ENCODE data around the gene PDZD2.
"Not testable (repeated sequence)": the region's sequence is repeated elsewhere in the genome, so short reads cannot be mapped to it uniquely, and the experiment has no call there.

The PDZD2 gene

GRCh38 chr5:32118922-32119321 is 480.0 kb downstream of the PDZD2 start:
- DNase-seq, result not testable (repeated sequence)

GRCh38 chr5:32123058-32123805 is 484.3 kb downstream of the PDZD2 start:
- DNase-seq, result no peak

- no peak for DNase-seq
Measured at GRCh38 chr5:32123889-32124676, 485.2 kb downstream of the PDZD2 start.

- DNase-seq, result no peak
Measured at GRCh38 chr5:32126691-32127090, 487.8 kb downstream of the PDZD2 start.

- no peak for DNase-seq
Measured at GRCh38 chr5:32127711-32128110, 488.8 kb downstream of the PDZD2 start.

- no peak for DNase-seq
Measured at GRCh38 chr5:32129074-32129598, 490.2 kb downstream of the PDZD2 start.

- no peak for DNase-seq
Measured at GRCh38 chr5:32130865-32131264, 491.9 kb downstream of the PDZD2 start.

GRCh38 chr5:32131604-32132003 is 492.7 kb downstream of the PDZD2 start:
- DNase-seq, result no peak

GRCh38 chr5:32132757-32133156 is 493.8 kb downstream of the PDZD2 start:
- no peak for DNase-seq

GRCh38 chr5:32135086-32135485 is 496.2 kb downstream of the PDZD2 start:
- no peak for DNase-seq

- no peak for DNase-seq
Measured at GRCh38 chr5:32136342-32136741, 497.4 kb downstream of the PDZD2 start.

- no peak for DNase-seq
Measured at GRCh38 chr5:32138839-32139493, 500.0 kb downstream of the PDZD2 start.

GRCh38 chr5:32143617-32144377 is 504.9 kb downstream of the PDZD2 start:
- no peak for DNase-seq

GRCh38 chr5:32144378-32145207 is 505.7 kb downstream of the PDZD2 start:
- DNase-seq, result no peak

- DNase-seq, result no peak
Measured at GRCh38 chr5:32145378-32145777, 506.4 kb downstream of the PDZD2 start.

- DNase-seq, result no peak
Measured at GRCh38 chr5:32147236-32147635, 508.3 kb downstream of the PDZD2 start.

GRCh38 chr5:32147959-32148358 is 509.0 kb downstream of the PDZD2 start:
- no peak for DNase-seq

- no peak for DNase-seq
Measured at GRCh38 chr5:32150366-32150765, 511.4 kb downstream of the PDZD2 start.

GRCh38 chr5:32151198-32151597 is 512.3 kb downstream of the PDZD2 start:
- DNase-seq, result no peak

GRCh38 chr5:32153723-32154122 is 514.8 kb downstream of the PDZD2 start:
- DNase-seq, result no peak

- no peak for DNase-seq
Measured at GRCh38 chr5:32155211-32155610, 516.3 kb downstream of the PDZD2 start.

- no peak for DNase-seq
Measured at GRCh38 chr5:32156635-32157034, 517.7 kb downstream of the PDZD2 start.

Data from activated T-cell treated with anti-CD3 and anti-CD28 coated beads, Interleukin-2, amount 50 U/mL, for 1 hour (primary cell).